ENCODE results near the gene TRAP1. TPM values are rescaled to one million over a fixed set of nuclear protein-coding genes. Genes with fewer than 3 reads are reported as not detected.

TRAP1 gene
- total and polyA plus RNA-seq, 12 donors, result 59.8 to 113 (median 87.9) TPM

GRCh38 chr16:3671424-3671823 lies 45.9 kb downstream of the TRAP1 start:
- H3K27me3 ChIP-seq, result no peaks in the 10 kb centered on the region
- no peak for DNase-seq
- no peak overlapping the region for H3K4me3 ChIP-seq
- WGBS, 4 donors, result 95 to 100% (median 98%) methylated on average over 1 to 11 of the region's 11 CpGs; no CpG with 5 or more reads in 1 of the 4 donors
- intact Hi-C loops (cut with DNase I), result no loop called here
- no peak for TF ChIP-seq CTCF (IDR thresholded peaks at IDR 0.05)
- TF ChIP-seq POLR2A (IDR thresholded peaks at IDR 0.05), result no peak
- no peaks in the 10 kb centered on the region for H3K4me1 ChIP-seq (replicated peaks in 1 of 2)
- peaks cover 0 to 40% of the 10 kb centered on the region in 2 donors for H3K36me3 ChIP-seq (replicated peaks in 1 of 2)
- no peak overlapping the region for H3K27ac ChIP-seq
- H3K9me3 ChIP-seq (replicated peaks in 1 of 3), result no peaks in the 10 kb centered on the region

GRCh38 chr16:3670711-3671110 lies 46.6 kb downstream of the TRAP1 start:
- 87 to 96% (median 90%) methylated on average over 12 to 13 of the region's 13 CpGs for WGBS, 4 donors
- Histone ChIP-seq H3K9me3 (replicated peaks in 1 of 3) (no peaks in the 10 kb centered on the region), H3K27me3 (no peaks in the 10 kb centered on the region), H3K36me3 (replicated peaks in 1 of 2) (peaks cover 0 to 38% of the 10 kb centered on the region in 2 donors), H3K27ac (no peak overlapping the region), H3K4me1 (replicated peaks in 1 of 2) (no peaks in the 10 kb centered on the region), H3K4me3 (no peak overlapping the region)
- intact Hi-C loops (cut with DNase I), result no loop called here
- no peak for DNase-seq
- TF ChIP-seq CTCF (IDR thresholded peaks at IDR 0.05) (no peak), POLR2A (IDR thresholded peaks at IDR 0.05) (no peak)

GRCh38 chr16:3669082-3669481 lies 48.2 kb downstream of the TRAP1 start:
- H3K4me1 ChIP-seq (replicated peaks in 1 of 2), result no peaks in the 10 kb centered on the region
- 79 to 90% (median 79%) methylated on average over 5 to 10 of the region's 10 CpGs for WGBS, 4 donors

GRCh38 chr16:3668626-3669025 lies 48.7 kb downstream of the TRAP1 start:
- Histone ChIP-seq H3K36me3 (replicated peaks in 1 of 2) (peaks cover 0 to 20% of the 10 kb centered on the region in 2 donors), H3K4me3 (no peak overlapping the region), H3K9me3 (replicated peaks in 1 of 3) (no peaks in the 10 kb centered on the region), H3K27me3 (no peaks in the 10 kb centered on the region), H3K4me1 (replicated peaks in 1 of 2) (no peaks in the 10 kb centered on the region), H3K27ac (no peak overlapping the region)
- no peak for TF ChIP-seq POLR2A (IDR thresholded peaks at IDR 0.05)
- TF ChIP-seq CTCF (IDR thresholded peaks at IDR 0.05), result no peak
- WGBS, 4 donors, result 86 to 100% (median 94%) methylated on average over 7 to 11 of the region's 11 CpGs
- DNase-seq, result no peak
- intact Hi-C loops (cut with DNase I), result no loop called here

More at GRCh38 chr16:3669082-3669481, 48.2 kb downstream of the TRAP1 start:
- no peak for TF ChIP-seq CTCF (IDR thresholded peaks at IDR 0.05)
- TF ChIP-seq POLR2A (IDR thresholded peaks at IDR 0.05), result no peak
- no peak overlapping the region for H3K27ac ChIP-seq
- H3K27me3 ChIP-seq, result no peaks in the 10 kb centered on the region
- intact Hi-C loops (cut with DNase I), result no loop called here
- peaks cover 0 to 23% of the 10 kb centered on the region in 2 donors for H3K36me3 ChIP-seq (replicated peaks in 1 of 2)
- H3K9me3 ChIP-seq (replicated peaks in 1 of 3), result no peaks in the 10 kb centered on the region
- DNase-seq, result no peak
- H3K4me3 ChIP-seq, result no peak overlapping the region

All from adrenal gland (tissue), 12 donors.